Endothelial cell of umbilical vein (primary cell): ENCODE results near the gene THAP3. TPM values are rescaled to one million over a fixed set of nuclear protein-coding genes. Genes with fewer than 3 reads are reported as not detected.

ENCODE experiments used
- BruUV-seq: library from RNA; stranded (reverse); fragments of 400-500 nt; replicated peaks from 2 replicates; lab custom pipeline; 2021; lab: Mats Ljungman, UMichigan
- CTCF ChIA-PET: fragments of 300-600, 350-600 bp; sonication (Branson Sonifier 250); formaldehyde crosslinking; loops from one replicate; lab custom pipeline; 2021; ENCODE audit warnings: antibody characterized with exemption, inconsistent platforms; lab: Charles Lee
- POLR2A ChIA-PET: fragments of 300-600, 350-600 bp; sonication (Branson Sonifier 250); formaldehyde crosslinking; loops from one replicate; lab custom pipeline; 2021; ENCODE audit warnings: antibody characterized with exemption, inconsistent platforms; lab: Charles Lee
- DNase-seq: peaks from one replicate; pipeline ENCODE4 v3.0.0-alpha.2; 2011; ENCODE audit warnings: low read depth, low spot score
- FAIRE-seq: peaks from 2 replicates; lab custom pipeline; 2011; peaks lifted over from hg19 to GRCh38; lab: Jason Lieb, UNC
- H2AFZ ChIP-seq: 2 replicates; pipeline ENCODE4 v1.6.0; 2012; ENCODE audit warnings: low read depth, low read length, control low read depth, inconsistent platforms
- H3K27ac ChIP-seq: 2 replicates; pipeline ENCODE4 v1.5.1; 2011; ENCODE audit warnings: low read depth, mild to moderate bottlenecking, control low read depth, low read length, moderate library complexity; ENCODE audit not compliant: insufficient read depth
- H3K27me3 ChIP-seq, 2 experiments: 2 replicates each; pipeline versions ENCODE4 v1.6.0 to v1.6.1; 2011; ENCODE audit warnings: low read length in 2 of 2, mixed read lengths in 1 of 2; ENCODE audit not compliant: control insufficient read depth in 2 of 2, insufficient read depth in 2 of 2
- H3K36me3 ChIP-seq, 2 experiments: 2 replicates in 1 of 2; 3 replicates in 1 of 2; pipeline ENCODE4 v1.5.1; 2011; ENCODE audit warnings: low read length in 2 of 2, mild to moderate bottlenecking in 1 of 2, moderate library complexity in 1 of 2; ENCODE audit not compliant: control insufficient read depth in 2 of 2, insufficient read depth in 2 of 2; ENCODE audit errors: extremely low read depth in 1 of 2
- H3K4me1 ChIP-seq: 3 replicates; pipeline ENCODE4 v1.5.1; 2011; ENCODE audit warnings: mild to moderate bottlenecking, low read length; ENCODE audit not compliant: control insufficient read depth, insufficient read depth; ENCODE audit errors: extremely low read depth
- H3K4me2 ChIP-seq: 2 replicates; pipeline ENCODE4 v1.6.1; 2011; ENCODE audit warnings: low read length, control low read depth, mixed read lengths; ENCODE audit not compliant: insufficient read depth
- H3K4me3 ChIP-seq, 3 experiments: fragments of 200-600 bp in 1 of 3; sonication (generic), shearing (Covaris generic) in 1 of 3; replicated peaks in 1 of 3; 2 replicates each; pipeline ENCODE4 v1.5.1; 2011 to 2016; ENCODE audit warnings: control low read depth in 3 of 3, low read length in 3 of 3, mild to moderate bottlenecking in 2 of 3, inconsistent platforms in 1 of 3, low read depth in 1 of 3, moderate library complexity in 1 of 3; ENCODE audit not compliant: insufficient read depth in 1 of 3
- H3K79me2 ChIP-seq: 2 replicates; pipeline ENCODE4 v1.6.0; 2012; ENCODE audit warnings: low read length, inconsistent platforms; ENCODE audit not compliant: control insufficient read depth, insufficient read depth
- H3K9ac ChIP-seq: replicated peaks from 2 replicates; pipeline ENCODE3; 2011; ENCODE audit warnings: low read length, control low read depth; ENCODE audit not compliant: insufficient read depth; ENCODE audit errors: extremely low read depth
- H3K9me1 ChIP-seq: replicated peaks from 3 replicates; pipeline ENCODE4 v1.6.0; 2011; ENCODE audit warnings: mild to moderate bottlenecking, low read length; ENCODE audit not compliant: control insufficient read depth, insufficient read depth; ENCODE audit errors: extremely low read depth
- H3K9me3 ChIP-seq: replicated peaks from 2 replicates; pipeline ENCODE4 v1.5.1; 2012; ENCODE audit warnings: low read length, inconsistent platforms; ENCODE audit not compliant: control insufficient read depth, insufficient read depth
- H4K20me1 ChIP-seq: replicated peaks from 2 replicates; pipeline ENCODE3; 2011; ENCODE audit warnings: mild to moderate bottlenecking, low read length; ENCODE audit not compliant: control insufficient read depth, insufficient read depth; ENCODE audit errors: extremely low read depth
- EZH2 ChIP-seq: IDR thresholded peaks from 2 replicates; pipeline ENCODE4 v1.6.1; 2012; ENCODE audit warnings: borderline replicate concordance, low read depth, mild to moderate bottlenecking, moderate library complexity, low read length, inconsistent platforms; ENCODE audit not compliant: severe bottlenecking
- FOS ChIP-seq: IDR thresholded peaks from 2 replicates; pipeline ENCODE4 v1.6.1; 2011; ENCODE audit warnings: mild to moderate bottlenecking, low read length, moderate library complexity, borderline replicate concordance; ENCODE audit not compliant: insufficient read depth
- GATA2 ChIP-seq: IDR thresholded peaks from 2 replicates; pipeline ENCODE4 v1.7.0; 2011; ENCODE audit warnings: low read depth, mild to moderate bottlenecking, moderate library complexity, mixed read lengths, low read length; ENCODE audit not compliant: insufficient read length, insufficient read depth
- JUN ChIP-seq: IDR thresholded peaks from 2 replicates; pipeline ENCODE4 v1.6.1; 2011; ENCODE audit warnings: borderline replicate concordance, low read depth; ENCODE audit not compliant: insufficient read length, insufficient read depth
- MYC ChIP-seq: IDR thresholded peaks from one replicate; pipeline ENCODE4 v1.6.1; 2011; ENCODE audit warnings: mild to moderate bottlenecking, low read depth, low read length
- POLR2A ChIP-seq: IDR thresholded peaks from 2 replicates; pipeline ENCODE4 v1.6.1; 2012; ENCODE audit warnings: low read depth, mild to moderate bottlenecking, control low read depth, low read length
- POLR2AphosphoS5 ChIP-seq: IDR thresholded peaks from 2 replicates; pipeline ENCODE4 v1.6.1; 2012; ENCODE audit warnings: low read depth, mild to moderate bottlenecking, control low read depth, low read length, moderate library complexity; ENCODE audit not compliant: insufficient read depth
- dilution Hi-C: fragments of 300-500 bp; cut with MboI; formaldehyde crosslinking; loops from one replicate; pipeline ENCODE4 v1.15.0; 2019; ENCODE audit warnings: low sequenced_read_pairs; ENCODE audit not compliant: extremely low pct_ligation_motif_present
- intact Hi-C: fragments of 100-400 bp; cut with micrococcal nuclease; formaldehyde crosslinking; loops from one replicate; pipeline ENCODE4 v1.10.0; 2022
- polyA plus RNA-seq, 4 experiments: library from polyadenylated mRNA; depleted of rRNA in 3 of 4; stranded (reverse) in 3 of 4; unstranded in 1 of 4; fragments of >200 nt; gene quantifications; 2 replicates each; pipeline versions ENCODE4 v1.2.1 to v1.2.3, GENCODE V29; 2011 to 2012; ENCODE audit warnings: missing spikeins in 1 of 4
- total RNA-seq: library from RNA; stranded (reverse); gene quantifications from 2 replicates; pipeline ENCODE4 v1.2.3, GENCODE V29; 2021
- TF ChIP-seq, protein P1 (sequence below): IDR thresholded peaks from 2 replicates; pipeline ENCODE4 v1.6.1; 2011; ENCODE audit not compliant: insufficient read depth, insufficient read length
- TF ChIP-seq, protein P2 (sequence below), 2 donors: IDR thresholded peaks; 1 replicate in 1 of 2; 2 replicates in 1 of 2; pipeline ENCODE4 v1.5.1; 2011; ENCODE audit warnings: low read length in 2 of 2, mild to moderate bottlenecking in 2 of 2, moderate library complexity in 2 of 2, control low read depth in 1 of 2, inconsistent platforms in 1 of 2, low read depth in 1 of 2; ENCODE audit not compliant: insufficient read depth in 1 of 2; ENCODE audit errors: extremely low read depth in 1 of 2

The THAP3 gene
- total and polyA plus RNA-seq, 2 donors (not counting 3 experiments of a cell fraction or from before 2014, with no cell fraction given) = 11.3 to 16.7 TPM

DNA sequence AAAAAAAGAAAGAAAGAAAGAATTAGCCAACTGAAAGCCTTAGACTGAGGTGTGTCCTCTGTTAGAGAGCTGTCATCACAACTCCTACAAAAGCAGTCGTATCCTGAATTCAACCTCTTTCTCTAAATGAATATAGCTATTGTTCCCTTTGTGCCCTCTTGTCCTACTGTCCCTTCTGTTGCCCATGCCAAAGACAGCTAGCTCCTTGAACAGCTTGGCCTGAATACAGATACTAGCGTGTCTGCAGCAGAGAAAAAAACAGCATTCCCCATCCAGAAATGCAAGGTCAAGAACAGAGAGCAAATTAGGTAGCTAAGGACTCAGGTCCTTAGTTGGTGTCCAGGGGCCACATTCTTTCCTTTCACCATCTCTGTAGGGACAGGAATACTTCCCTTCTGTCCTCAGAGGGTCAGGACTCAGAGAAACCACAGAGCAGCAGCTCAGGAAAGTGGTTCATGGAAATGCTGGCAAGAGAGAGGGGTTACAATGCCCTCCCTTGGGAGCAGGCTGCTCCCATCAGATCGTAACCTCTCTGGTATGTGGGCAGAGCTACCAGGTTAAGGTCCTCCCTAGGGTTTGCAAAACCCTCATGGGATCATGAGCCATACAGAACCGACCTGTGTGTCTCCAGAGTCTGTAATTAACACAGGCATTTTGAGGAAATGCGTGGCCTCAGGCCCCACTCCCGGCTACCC lies 46.7 kb upstream of the THAP3 start:
- Histone ChIP-seq H3K27me3 (no peaks in the 10 kb centered on the region), H3K9ac (no peak overlapping the region), H3K9me3 (no peaks in the 10 kb centered on the region), H3K4me1 (peaks cover 14% of the 10 kb centered on the region), H3K4me3 (no peak overlapping the region), H3K27ac (no peak overlapping the region), H2AFZ (no peak overlapping the region), H4K20me1 (no peaks in the 10 kb centered on the region), H3K4me2 (no peak overlapping the region), H3K9me1 (no peaks in the 10 kb centered on the region), H3K79me2 (peaks cover 11% of the 10 kb centered on the region), H3K36me3 (no peaks in the 10 kb centered on the region)
- TF ChIP-seq POLR2AphosphoS5 (no peak), FOS (no peak), MYC (no peak), GATA2 (no peak), POLR2A (no peak), JUN (no peak), EZH2 (no peak)
- TF ChIP-seq, protein P1, sequence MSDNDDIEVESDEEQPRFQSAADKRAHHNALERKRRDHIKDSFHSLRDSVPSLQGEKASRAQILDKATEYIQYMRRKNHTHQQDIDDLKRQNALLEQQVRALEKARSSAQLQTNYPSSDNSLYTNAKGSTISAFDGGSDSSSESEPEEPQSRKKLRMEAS = no peak
- TF ChIP-seq, protein P2, sequence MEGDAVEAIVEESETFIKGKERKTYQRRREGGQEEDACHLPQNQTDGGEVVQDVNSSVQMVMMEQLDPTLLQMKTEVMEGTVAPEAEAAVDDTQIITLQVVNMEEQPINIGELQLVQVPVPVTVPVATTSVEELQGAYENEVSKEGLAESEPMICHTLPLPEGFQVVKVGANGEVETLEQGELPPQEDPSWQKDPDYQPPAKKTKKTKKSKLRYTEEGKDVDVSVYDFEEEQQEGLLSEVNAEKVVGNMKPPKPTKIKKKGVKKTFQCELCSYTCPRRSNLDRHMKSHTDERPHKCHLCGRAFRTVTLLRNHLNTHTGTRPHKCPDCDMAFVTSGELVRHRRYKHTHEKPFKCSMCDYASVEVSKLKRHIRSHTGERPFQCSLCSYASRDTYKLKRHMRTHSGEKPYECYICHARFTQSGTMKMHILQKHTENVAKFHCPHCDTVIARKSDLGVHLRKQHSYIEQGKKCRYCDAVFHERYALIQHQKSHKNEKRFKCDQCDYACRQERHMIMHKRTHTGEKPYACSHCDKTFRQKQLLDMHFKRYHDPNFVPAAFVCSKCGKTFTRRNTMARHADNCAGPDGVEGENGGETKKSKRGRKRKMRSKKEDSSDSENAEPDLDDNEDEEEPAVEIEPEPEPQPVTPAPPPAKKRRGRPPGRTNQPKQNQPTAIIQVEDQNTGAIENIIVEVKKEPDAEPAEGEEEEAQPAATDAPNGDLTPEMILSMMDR (IDR thresholded peaks at IDR 0.05; ENCODE audit: extremely low read depth in 1 of 2, insufficient read depth in 1 of 2, low read depth in 1 of 2, low read length in 2 of 2) = no peak
- no peak for FAIRE-seq
- intact Hi-C loops (no loop called here), dilution Hi-C loops (no loop called here)
- BruUV-seq = no TSS peak
- ChIA-PET CTCF (interaction anchor here (1.1 kb wide), 2 partner anchors 15 to 55 kb away, joined by 3 to 4 read pairs; no protein-coding TSS in a partner anchor), POLR2A (no interaction called here)
- DNase-seq = no peak
